Measurements from ENCODE around the gene SMARCAL1. TPM values are rescaled to one million over a fixed set of nuclear protein-coding genes. Genes with fewer than 3 reads are reported as not detected.
"Not testable (repeated sequence)": the region's sequence is repeated elsewhere in the genome, so short reads cannot be mapped to it uniquely, and the experiment has no call there.

Gene SMARCAL1
- total RNA-seq, 2 donors from 2014 or later: 21.1 to 32.2 TPM

DNA sequence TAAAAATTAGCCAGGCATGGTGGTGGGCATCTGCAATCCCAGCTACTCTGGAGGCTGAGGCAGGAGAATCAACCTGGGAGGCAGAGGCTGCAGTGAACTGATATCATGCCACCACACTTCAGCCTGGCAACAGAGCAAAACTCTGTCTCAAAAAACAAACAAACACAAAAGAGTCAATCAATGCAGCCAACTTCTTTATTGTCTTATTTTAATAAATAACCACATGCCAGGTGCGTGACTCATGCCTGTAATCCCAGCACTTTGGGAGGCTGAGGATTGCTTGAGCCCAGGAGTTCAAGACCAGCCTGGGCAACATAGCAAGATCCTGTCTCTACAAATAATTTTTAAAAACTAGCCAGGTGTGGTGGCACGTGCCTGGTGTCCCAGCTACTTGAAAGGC is 27.9 kb upstream of the SMARCAL1 start:
- ATAC-seq; H3K27ac Mint-ChIP-seq; H3K36me3 Mint-ChIP-seq; DNase-seq (ENCODE audit: low spot score); H3K9me3 Mint-ChIP-seq; H3K4me3 Mint-ChIP-seq: not testable (repeated sequence)
- peaks cover 8 to 10% of the 10 kb centered on the region in 2 donors for H3K27me3 Mint-ChIP-seq
- H3K4me1 Mint-ChIP-seq (ENCODE audit: low read depth in 2 of 2): peaks cover 5 to 12% of the 10 kb centered on the region in 2 donors

DNA sequence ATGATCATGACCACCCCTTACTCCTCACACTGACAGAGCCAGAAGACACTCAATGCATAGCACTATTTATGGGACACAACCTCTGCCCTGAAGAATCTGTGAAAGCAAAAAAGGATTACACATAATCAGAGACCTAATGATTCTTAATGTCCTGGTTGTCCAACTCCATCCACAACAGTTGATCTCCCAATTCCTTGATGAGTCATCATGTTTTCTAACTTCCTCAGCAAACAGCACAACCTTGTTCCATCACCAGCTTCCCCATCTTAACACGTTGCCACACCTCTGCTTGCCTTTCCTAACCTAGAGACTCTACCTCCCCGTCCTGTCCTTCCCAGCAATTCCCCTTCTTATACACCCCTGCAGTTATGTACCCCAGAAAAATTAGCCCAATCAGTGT is 26.8 kb upstream of the SMARCAL1 start:
- Mint-ChIP-seq H3K4me1 (ENCODE audit: low read depth in 2 of 2) (peaks cover 5 to 12% of the 10 kb centered on the region in 2 donors), H3K27me3 (peaks cover 8% of the 10 kb centered on the region in 2 donors), H3K27ac (no peak overlapping the region), H3K36me3 (no peaks in the 10 kb centered on the region), H3K9me3 (no peaks in the 10 kb centered on the region), H3K4me3 (no peak overlapping the region)
- no peak for ATAC-seq
- no peak for DNase-seq (ENCODE audit: low spot score)

DNA sequence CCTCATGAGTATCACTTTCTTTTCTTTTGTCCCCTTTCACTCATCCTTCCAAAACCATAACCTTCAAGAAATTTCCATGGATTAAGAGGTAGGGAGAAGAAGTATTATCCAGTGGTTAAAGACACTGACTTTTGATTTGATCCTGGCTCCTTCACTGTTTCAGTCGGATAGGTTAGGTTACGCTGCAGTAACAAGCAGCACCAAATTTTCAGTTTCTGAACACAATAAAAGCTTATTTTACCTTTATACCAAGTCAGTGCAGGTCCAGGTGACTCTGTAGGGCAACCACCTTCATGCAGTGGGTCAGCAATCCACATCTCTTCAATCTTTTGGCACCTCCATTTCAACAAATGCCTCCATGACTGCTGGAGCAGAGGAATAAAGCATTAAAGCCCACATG is 25.0 kb upstream of the SMARCAL1 start:
- Mint-ChIP-seq H3K27ac (no peak overlapping the region), H3K9me3 (no peaks in the 10 kb centered on the region), H3K27me3 (peaks cover 8% of the 10 kb centered on the region in 2 donors)

DNA sequence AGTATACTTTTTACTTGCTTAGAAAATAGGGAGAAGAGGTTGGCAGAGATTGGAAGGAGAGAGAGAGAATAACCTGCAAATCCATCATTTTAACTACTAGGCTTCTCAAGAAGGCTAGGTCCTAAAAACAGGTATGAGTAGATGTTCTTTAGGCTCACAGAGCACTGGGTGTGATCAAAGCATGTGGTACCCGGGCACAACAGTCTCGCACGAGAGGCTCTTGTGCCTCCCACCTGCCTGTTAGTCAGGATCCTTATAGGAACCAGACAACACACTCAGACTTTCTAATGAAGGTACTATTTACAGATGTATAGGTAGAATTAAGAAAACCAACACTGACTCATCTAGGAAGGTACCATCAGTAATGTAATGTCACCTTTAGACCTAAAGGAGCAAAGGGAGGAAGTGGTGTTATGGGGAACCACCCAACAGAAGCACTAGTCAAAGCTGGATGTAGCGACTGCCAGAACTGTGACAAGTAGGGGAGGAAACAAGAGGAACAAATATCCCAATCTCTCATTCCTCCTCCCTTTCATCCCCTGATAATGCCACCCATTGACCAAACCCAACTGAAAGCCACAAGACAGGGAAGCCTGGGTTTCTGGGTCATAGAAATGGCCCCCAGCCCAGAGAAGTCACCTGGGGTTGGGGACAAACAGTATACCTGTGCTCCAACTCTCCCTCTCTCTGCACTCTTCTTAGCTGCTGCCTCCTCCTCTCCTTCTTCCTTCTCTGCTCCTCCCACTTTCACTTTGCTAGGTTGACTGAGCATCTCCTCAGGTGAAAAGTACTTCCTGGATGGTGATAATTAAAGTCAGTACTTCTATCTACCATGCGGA is 24.0 kb upstream of the SMARCAL1 start:
- Mint-ChIP-seq H3K4me1 (ENCODE audit: low read depth in 2 of 2) (peaks cover 5 to 12% of the 10 kb centered on the region in 2 donors), H3K36me3 (no peaks in the 10 kb centered on the region)
- DNase-seq (ENCODE audit: low spot score): no peak

More for the DNA sequence above, 25.0 kb upstream of the SMARCAL1 start:
- H3K4me1 Mint-ChIP-seq (ENCODE audit: low read depth in 2 of 2): peaks cover 5 to 12% of the 10 kb centered on the region in 2 donors
- ATAC-seq (no peak), DNase-seq (ENCODE audit: low spot score) (no peak)
- no peaks in the 10 kb centered on the region for H3K36me3 Mint-ChIP-seq
- H3K4me3 Mint-ChIP-seq: no peak overlapping the region

DNA sequence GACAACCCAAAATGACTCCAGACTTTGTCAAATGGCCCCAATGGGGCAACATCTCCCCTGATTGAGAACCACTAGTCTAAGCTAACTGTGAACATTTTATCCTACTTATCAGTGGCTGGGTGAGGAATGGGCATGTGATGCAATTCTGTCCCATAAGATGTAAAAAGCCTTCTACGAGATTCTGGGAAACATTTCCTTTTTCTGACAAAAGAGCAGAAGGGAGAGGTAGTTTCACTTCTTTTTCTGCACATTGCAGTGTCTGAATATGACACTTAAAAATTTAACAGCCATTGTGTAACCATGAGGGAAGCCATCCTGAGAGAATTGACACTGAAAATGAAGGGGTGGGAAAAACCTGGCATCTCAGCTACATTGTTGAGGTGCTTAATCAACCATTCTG is 22.7 kb upstream of the SMARCAL1 start:
- Mint-ChIP-seq H3K27me3 (peaks cover 8 to 10% of the 10 kb centered on the region in 2 donors), H3K4me1 (ENCODE audit: low read depth in 2 of 2) (peaks cover 6 to 12% of the 10 kb centered on the region in 2 donors), H3K36me3 (no peaks in the 10 kb centered on the region), H3K27ac (no peak overlapping the region), H3K4me3 (no peak overlapping the region), H3K9me3 (no peaks in the 10 kb centered on the region)
- ATAC-seq (no peak), DNase-seq (ENCODE audit: low spot score) (no peak)

More for the DNA sequence above, 24.0 kb upstream of the SMARCAL1 start:
- H3K9me3 Mint-ChIP-seq: no peaks in the 10 kb centered on the region
- ATAC-seq: peak in 1 of 2 donors; percentile 53
- peaks cover 8% of the 10 kb centered on the region in 2 donors for H3K27me3 Mint-ChIP-seq
- H3K27ac Mint-ChIP-seq: no peak overlapping the region
- H3K4me3 Mint-ChIP-seq: no peak overlapping the region

DNA sequence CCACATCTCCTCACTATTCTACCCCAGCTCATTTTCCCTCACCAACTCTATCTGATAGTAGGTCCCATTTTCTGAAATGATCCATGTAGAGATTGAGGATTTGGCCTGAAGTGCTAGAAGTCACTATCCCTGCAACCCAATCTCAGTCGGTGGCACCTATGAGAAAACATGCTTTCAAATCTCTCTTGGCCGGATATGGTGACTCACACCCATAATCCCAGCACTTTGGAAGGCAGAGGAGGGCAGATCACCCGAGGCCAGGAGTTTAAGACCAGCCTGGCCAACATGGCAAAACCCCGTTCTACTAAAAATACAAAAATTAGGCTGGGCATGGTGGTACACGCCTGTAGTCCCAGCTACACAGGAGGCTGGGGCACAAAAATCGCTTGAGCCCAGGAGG is 20.9 kb upstream of the SMARCAL1 start:
- no peak overlapping the region for H3K27ac Mint-ChIP-seq
- DNase-seq (ENCODE audit: low spot score): no peak
- ATAC-seq: no peak
- no peaks in the 10 kb centered on the region for H3K36me3 Mint-ChIP-seq
- H3K27me3 Mint-ChIP-seq: peaks cover 9 to 13% of the 10 kb centered on the region in 2 donors
- H3K9me3 Mint-ChIP-seq: no peaks in the 10 kb centered on the region
- H3K4me1 Mint-ChIP-seq (ENCODE audit: low read depth in 2 of 2): peaks cover 11 to 19% of the 10 kb centered on the region in 2 donors
- no peak overlapping the region for H3K4me3 Mint-ChIP-seq

DNA sequence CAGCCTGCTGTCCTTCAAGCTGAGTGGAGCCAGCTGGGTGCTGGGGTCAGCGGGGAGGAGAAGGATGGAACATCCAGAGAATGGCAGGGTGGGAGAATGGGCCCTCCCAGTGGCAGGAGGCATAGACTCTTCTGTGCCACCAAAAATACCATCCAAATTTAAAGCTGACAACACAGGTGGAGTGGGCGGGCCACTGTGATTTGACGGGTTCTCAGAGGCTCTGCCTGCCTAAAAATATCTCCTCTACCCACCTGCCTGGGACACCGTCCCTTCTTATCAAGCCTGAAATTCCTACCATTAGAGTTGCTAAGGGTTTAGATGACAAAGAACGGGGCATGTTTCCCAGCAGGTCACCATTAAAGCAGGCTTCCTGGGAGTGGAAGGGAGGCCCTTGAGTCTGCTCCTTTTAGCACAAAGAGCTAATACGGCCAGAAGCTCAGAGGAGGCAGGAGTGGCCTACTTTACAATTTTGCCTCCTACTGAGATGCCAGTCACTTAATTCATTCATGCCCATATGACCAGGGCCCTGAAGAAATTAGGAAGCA is 20.2 kb upstream of the SMARCAL1 start:
- Mint-ChIP-seq H3K9me3 (no peaks in the 10 kb centered on the region), H3K27me3 (peaks cover 9 to 13% of the 10 kb centered on the region in 2 donors), H3K4me1 (ENCODE audit: low read depth in 2 of 2) (peaks cover 11 to 19% of the 10 kb centered on the region in 2 donors)

DNA sequence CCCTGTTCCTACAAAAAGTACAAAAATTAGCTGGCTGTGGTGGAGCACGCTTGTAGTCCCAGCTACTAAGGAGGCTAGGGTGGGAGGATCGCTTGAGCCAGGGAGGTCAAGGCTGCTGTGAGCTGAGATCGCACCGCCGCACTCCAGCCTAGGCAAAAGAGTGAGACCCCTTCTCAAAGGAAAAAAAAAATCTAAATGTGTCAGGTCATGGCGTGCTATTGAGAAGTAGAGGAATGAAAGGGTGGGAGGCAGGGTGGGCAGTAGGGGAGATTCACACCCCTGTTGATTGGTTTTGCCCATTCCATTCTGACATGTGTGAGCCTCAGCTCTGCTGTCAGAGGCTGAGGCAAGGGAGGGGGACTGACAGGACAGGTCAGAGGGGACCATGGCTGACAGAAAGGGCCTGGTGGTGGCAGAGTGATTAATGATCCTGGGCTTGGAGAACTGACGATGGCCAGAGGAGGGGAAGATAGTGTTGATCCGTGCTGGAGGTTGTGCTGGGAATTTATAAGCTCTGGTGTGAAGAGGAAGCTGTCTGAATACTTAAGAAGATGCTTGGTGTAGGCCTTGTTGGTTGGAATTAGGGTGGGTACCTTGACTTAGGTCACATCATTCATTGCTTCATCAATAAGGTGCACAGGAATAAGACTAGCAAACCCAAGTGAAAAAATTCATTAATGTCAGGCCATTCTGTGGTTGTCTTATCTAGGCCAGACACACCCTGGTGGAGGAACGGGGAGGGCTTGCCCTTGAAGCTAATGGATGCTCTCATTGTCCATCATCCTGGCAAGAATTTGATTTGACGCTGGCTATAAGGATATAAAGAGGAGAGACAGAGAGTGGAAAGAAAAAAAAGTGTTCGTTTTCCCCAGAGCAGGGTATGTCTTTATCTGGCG is 19.1 kb upstream of the SMARCAL1 start:
- DNase-seq (ENCODE audit: low spot score) (no peak), ATAC-seq (no peak)

More for the DNA sequence above, 20.2 kb upstream of the SMARCAL1 start:
- Mint-ChIP-seq H3K27ac (no peak overlapping the region), H3K4me3 (no peak overlapping the region), H3K36me3 (no peaks in the 10 kb centered on the region)
- ATAC-seq (no peak), DNase-seq (ENCODE audit: low spot score) (no peak)

DNA sequence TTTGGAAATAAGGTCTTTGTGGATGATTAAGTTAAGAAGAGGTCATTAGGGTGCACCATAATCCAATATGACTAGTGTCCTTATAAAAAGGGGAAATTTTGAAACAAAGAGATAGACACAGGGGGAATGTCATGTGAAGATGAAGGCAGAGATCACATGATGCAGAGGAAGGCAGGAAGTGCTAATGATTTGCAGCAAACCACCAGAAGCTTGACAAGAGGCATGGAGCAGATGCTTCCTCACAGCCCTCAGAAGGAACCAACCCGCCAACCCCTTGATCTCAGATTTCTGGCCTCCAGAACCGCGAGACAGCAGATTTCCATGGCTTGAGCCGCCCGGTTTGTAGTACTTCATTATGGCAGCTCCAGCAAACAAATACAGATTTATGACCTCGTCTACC is 17.4 kb upstream of the SMARCAL1 start:
- no peak overlapping the region for H3K27ac Mint-ChIP-seq
- no peaks in the 10 kb centered on the region for H3K9me3 Mint-ChIP-seq

More for the DNA sequence above, 19.1 kb upstream of the SMARCAL1 start:
- no peaks in the 10 kb centered on the region for H3K9me3 Mint-ChIP-seq
- peaks cover 11 to 13% of the 10 kb centered on the region in 2 donors for H3K4me1 Mint-ChIP-seq (ENCODE audit: low read depth in 2 of 2)
- H3K27ac Mint-ChIP-seq: no peak overlapping the region
- no peak overlapping the region for H3K4me3 Mint-ChIP-seq
- peaks cover 6 to 13% of the 10 kb centered on the region in 2 donors for H3K27me3 Mint-ChIP-seq
- no peaks in the 10 kb centered on the region for H3K36me3 Mint-ChIP-seq

DNA sequence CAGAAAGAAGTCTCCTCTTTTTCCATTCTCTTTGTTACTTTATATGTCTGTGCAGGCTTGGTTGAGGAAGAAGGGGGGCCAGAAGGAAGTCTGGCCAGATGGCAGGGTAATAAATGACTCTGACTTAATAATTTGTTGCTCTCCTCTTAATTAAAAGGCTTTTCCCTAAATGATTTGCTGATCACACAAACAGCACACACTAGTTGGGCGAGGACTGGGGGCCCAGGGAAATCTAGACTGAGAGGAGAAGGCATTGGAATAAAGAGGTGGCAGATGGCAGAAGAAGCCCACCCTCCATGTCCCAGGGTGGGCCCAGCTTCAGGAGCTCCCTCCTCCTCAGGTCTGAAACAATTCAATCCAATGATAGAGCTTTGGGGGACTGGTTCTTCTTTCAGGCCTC is 12.7 kb upstream of the SMARCAL1 start:
- no peaks in the 10 kb centered on the region for H3K9me3 Mint-ChIP-seq
- no peaks in the 10 kb centered on the region for H3K36me3 Mint-ChIP-seq
- no peak overlapping the region for H3K4me3 Mint-ChIP-seq
- H3K27me3 Mint-ChIP-seq: peaks cover 6 to 11% of the 10 kb centered on the region in 2 donors
- DNase-seq (ENCODE audit: low spot score): no peak
- peaks cover 4 to 6% of the 10 kb centered on the region in 2 donors for H3K4me1 Mint-ChIP-seq (ENCODE audit: low read depth in 2 of 2)
- H3K27ac Mint-ChIP-seq: no peak overlapping the region
- ATAC-seq: no peak

More for the DNA sequence above, 17.4 kb upstream of the SMARCAL1 start:
- DNase-seq (ENCODE audit: low spot score): no peak
- Mint-ChIP-seq H3K4me3 (no peak overlapping the region), H3K36me3 (no peaks in the 10 kb centered on the region), H3K27me3 (peaks cover 6 to 13% of the 10 kb centered on the region in 2 donors), H3K4me1 (ENCODE audit: low read depth in 2 of 2) (peaks cover 6 to 8% of the 10 kb centered on the region in 2 donors)
- no peak for ATAC-seq

DNA sequence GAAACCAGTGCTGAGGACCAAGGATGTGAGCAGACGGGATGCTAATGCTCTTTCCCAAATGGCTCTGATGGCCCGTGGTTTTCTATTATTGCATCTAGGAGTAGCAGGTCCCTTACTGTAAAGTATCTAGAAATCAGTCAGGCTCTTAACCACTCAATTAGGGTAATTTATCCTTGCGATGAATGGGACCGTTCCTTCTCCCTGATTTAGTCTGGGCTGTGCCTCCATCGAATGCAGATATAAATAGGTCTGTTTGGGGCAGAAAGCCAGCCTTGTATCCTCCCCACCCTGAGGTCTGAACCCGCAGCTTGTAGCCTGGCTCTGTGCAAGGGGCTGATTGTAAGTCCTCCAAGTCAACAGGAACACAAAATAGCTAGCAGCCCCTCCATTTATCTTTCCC is 9.5 kb upstream of the SMARCAL1 start:
- H3K4me3 Mint-ChIP-seq: no peak overlapping the region
- peaks cover 4 to 6% of the 10 kb centered on the region in 2 donors for H3K27me3 Mint-ChIP-seq
- H3K4me1 Mint-ChIP-seq (ENCODE audit: low read depth in 2 of 2): no peaks in the 10 kb centered on the region
- DNase-seq (ENCODE audit: low spot score) (no peak), ATAC-seq (no peak)
- H3K9me3 Mint-ChIP-seq: no peaks in the 10 kb centered on the region
- H3K27ac Mint-ChIP-seq: no peak overlapping the region
- no peaks in the 10 kb centered on the region for H3K36me3 Mint-ChIP-seq

DNA sequence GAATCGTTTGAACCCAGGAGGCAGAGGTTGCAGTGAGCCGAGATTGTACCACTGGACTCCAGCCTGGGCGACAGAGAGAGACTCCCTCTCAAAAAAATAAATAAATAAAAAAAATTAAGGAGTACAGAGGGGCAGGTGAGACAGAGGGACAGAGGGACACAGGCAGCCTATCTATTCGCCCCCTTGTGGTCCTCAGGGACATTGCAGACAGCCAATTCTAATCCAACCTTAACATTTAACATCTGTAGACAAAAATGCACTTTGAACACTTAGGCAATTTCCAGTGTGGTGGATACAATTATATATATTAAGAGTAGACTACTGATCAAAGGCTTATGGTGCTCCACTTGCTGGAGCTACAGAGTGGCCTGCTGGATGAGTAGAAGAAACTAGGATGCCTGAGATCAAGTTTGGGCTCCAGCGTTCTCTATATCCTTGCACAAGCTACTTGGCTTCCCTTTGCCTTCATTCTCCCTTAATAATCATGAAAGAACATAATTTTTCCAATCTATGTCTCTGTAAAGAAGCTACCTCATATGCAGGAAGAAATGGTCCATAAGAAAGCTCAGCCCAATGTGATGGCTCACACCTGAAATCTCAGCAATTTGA is 8.2 kb upstream of the SMARCAL1 start:
- no peak overlapping the region for H3K4me3 Mint-ChIP-seq
- peak in 1 of 2 donors; percentile 60 for ATAC-seq

DNA sequence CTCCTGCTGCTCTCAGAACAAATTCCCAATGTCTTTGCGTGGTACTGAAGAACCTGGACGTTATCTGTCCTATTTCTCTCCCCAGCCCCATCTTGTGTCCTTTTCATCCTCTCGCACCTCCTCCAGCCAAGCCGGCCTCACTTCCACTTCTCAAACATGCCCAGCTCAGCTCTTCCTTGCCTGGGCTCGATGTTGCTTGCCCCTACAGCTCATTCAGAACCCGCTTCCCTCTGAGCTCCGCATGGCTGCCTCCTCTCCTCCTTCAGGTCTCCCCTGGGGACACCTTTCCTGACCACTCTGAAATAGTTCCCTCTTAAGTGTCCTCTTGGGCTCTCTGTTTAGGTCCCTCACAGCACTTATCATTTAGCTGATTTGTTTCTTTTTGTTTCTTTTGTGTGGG is 6.7 kb upstream of the SMARCAL1 start:
- Mint-ChIP-seq H3K27me3 (peaks cover 4 to 6% of the 10 kb centered on the region in 2 donors), H3K4me1 (ENCODE audit: low read depth in 2 of 2) (no peaks in the 10 kb centered on the region), H3K27ac (no peak overlapping the region), H3K36me3 (no peaks in the 10 kb centered on the region), H3K9me3 (no peaks in the 10 kb centered on the region), H3K4me3 (no peak overlapping the region)
- DNase-seq (ENCODE audit: low spot score) (no peak), ATAC-seq (no peak)

More for the DNA sequence above, 8.2 kb upstream of the SMARCAL1 start:
- peaks cover 4 to 6% of the 10 kb centered on the region in 2 donors for H3K27me3 Mint-ChIP-seq
- no peaks in the 10 kb centered on the region for H3K9me3 Mint-ChIP-seq
- DNase-seq (ENCODE audit: low spot score): no peak
- H3K36me3 Mint-ChIP-seq: no peaks in the 10 kb centered on the region
- no peaks in the 10 kb centered on the region for H3K4me1 Mint-ChIP-seq (ENCODE audit: low read depth in 2 of 2)
- no peak overlapping the region for H3K27ac Mint-ChIP-seq

All from natural killer cell treated with Interleukin-12 subunit alpha and Interleukin-12 subunit beta and Interleukin-15 and Interleukin-18, amount 100 ng/mL, for 72 hours (primary cell).